CD1c-positive myeloid dendritic cell (primary cell): ENCODE data around the gene SOS1.
A peak's percentile ranks its signal among the peaks of the same experiment; 100 is the strongest.

Experiments used
- DNase-seq: peaks from one replicate; pipeline ENCODE4 v3.0.0-alpha.2; 2016; ENCODE audit errors: extremely low spot score

The SOS1 gene

DNA sequence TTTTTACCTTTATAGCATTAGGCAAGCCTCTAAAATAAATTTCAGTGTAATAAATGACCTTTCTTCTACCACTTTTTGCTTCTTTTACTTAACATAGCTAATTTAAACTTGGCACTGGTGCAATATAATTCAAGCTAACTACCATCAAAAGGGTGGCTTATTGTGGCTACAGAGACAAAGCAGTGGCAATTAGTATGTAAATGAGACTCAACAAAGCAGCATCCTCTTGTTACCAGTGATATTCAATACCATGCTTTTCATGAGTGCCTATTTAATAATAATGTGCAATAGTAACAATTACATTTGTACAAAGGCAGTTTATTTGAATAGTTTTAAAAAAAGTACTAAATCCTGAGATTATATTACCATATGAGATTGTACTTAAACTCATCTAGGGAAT lies 93.4 kb downstream of the SOS1 start:
- DNase-seq: no peak

DNA sequence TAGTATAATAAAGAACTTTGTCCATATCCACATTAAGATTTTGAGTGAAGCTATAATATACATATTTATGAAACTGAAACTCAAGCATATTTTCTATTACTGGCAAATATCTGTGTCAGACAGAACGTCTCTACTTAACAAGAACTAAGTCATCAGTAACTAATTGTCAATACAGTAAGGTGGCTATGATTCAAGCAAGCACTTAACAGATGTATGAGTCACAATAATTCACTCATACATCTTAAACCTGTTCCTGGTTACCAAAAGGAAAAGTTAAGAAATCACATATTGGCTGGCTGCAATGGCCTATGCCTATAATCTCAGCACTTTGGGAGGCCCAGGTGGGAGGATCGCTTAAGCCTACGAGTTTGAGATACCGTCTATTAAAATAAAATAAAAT lies 96.0 kb downstream of the SOS1 start:
- DNase-seq: no peak

DNA sequence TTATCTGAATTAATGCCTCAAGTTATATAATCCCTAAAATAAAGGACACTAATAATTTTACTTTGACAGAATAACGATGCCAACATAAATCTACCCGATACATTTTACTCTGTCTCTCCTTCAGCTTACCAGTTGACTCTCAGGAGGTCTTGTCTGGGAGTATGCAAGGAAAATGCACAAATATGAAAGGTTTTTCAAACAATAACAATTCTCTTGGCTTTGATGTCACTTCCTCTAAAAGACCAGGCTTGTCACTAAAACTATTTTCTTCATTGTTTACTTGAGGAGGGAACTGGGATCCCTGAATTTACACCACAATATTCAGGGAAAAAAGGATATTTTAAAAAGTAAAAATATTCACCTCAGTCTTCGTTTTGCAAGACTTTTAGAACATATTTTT lies 97.2 kb downstream of the SOS1 start:
- no peak for DNase-seq

DNA sequence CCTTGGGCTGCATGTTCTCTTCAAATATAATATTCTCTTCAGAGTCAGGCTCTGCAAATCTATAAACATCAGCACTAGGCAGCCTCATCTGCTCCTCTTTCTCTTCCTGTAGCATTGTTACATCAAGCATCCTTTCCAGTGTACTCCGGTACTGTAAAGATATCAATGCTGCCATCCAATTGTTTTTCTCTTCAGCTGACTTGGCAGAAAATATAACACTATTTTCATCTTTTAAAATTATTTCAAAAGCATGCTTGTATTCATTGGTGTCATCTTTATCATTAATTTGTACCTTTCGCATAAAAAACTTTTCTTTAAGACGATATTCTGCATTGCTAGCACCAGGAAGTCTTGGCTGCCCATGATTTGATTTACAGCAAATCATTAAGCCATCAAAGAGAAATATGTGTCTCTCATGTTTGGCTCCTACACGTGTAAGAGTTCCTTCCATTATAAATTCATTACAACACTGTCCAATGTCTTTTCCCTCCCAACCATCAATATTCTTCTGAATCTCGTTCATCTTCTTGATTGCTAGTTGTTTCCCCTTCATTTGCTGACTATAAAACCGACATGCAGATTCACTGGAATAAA lies 98.1 kb downstream of the SOS1 start:
- DNase-seq: no peak

DNA sequence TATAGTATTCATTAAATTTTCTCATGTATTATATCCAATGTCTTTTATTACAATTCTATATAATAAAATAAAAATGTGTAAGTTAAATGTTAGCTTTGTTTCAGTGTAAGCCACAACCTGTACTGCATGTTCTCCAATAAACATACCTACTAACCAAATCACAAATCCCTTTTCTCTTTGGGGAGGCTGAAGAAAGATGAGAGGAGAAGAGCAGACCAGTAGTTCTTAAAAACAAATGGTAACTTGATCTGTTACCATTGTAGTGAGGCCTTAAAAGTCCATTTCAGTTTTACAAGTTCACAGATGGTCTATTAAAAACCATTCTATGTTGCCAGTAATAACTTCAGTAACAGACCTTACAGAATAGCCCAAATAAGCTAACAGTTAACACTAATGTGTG lies 100.5 kb downstream of the SOS1 start:
- no peak for DNase-seq

DNA sequence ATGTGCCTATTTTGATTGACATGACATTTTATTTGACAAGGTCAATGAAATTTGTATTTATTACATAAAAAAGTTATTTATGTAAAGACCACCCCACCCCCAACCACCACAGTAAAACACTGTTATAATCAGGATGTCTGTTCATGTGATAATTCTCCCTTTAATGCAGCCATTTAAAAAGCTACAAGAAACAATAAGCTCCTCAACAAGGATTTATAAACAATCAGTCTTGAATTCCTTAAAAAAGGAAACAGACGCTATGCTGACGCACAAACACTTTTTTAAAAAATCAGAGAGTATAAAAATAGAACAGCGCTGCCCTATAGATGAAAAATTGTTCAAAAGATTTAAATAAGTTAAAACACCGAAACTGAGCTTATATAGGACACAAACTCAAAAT lies 102.2 kb downstream of the SOS1 start:
- DNase-seq: no peak

DNA sequence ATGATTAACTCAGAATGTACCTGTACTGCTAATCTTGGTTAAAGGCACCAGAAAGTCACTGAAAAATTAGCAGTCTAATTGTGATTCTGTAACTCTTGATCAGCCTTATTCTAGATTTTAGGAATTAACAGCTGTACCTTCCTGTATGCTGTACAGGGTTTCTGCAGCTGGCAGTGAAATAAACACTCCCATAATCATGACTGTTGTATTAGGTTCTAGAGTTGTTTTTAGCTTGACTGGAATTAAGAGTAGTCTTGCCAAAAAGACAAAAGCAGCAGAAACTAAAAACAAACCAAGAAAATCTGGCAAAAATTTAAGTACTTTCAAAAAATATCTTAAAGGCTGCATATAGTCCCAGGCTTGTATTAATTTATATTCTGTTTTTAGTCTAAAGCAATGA lies 103.5 kb downstream of the SOS1 start:
- DNase-seq: no peak

DNA sequence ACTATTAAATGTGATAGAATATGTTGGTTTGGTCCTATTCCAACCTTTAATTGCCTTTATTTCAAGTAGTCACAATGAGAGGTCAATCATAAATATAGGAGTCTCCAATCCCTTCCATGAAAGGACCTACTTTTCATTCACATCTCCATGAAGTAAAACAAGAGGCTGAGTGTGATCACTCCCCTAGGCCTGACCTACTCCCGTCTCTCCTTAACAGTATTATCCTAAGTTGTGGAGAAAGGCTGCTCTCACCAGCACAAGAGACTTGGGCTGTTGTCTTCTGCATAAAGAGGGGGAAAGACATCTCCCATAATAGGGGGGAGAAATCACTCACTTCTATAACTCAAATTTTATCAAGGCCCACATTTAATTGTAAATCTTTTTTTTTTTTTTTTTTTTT lies 105.4 kb downstream of the SOS1 start:
- no peak for DNase-seq

DNA sequence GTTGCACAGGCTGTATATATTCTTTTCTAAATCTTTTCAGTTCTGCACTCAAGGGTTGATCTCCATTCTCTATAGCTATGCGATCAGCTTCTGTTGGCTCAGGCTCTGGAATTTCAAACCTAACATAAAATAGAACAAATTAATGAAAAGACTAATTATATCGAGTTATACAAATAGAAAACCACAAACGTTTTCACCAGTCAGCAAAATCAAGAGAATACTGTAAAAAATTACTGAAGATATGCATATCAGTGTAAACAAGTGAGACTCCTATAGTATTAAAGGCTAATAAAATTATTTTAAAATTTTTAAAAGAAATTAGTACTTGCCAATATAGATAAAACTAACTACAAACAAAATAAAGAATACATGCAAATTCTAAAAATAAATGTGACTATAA lies 107.0 kb downstream of the SOS1 start:
- DNase-seq: no peak

DNA sequence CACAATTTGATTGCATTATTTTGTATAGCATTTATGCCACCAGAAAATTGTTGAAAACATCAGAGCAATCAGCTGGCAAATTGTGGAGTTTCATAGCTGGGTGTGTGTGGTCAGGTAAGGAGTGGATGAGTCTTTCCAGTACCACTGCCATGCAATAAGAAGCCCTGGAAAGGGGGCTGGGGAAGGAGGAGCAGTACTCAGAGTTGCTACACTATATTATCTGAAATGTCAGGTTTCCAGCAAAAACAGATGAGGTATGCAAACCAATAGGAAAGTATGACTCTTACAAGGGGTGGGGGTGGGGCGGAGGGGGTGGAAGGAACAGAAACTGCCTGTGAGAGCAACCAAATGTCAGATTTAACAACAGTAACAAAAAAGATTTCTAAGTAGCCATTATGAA lies 112.2 kb downstream of the SOS1 start:
- DNase-seq: peak; percentile 32

DNA sequence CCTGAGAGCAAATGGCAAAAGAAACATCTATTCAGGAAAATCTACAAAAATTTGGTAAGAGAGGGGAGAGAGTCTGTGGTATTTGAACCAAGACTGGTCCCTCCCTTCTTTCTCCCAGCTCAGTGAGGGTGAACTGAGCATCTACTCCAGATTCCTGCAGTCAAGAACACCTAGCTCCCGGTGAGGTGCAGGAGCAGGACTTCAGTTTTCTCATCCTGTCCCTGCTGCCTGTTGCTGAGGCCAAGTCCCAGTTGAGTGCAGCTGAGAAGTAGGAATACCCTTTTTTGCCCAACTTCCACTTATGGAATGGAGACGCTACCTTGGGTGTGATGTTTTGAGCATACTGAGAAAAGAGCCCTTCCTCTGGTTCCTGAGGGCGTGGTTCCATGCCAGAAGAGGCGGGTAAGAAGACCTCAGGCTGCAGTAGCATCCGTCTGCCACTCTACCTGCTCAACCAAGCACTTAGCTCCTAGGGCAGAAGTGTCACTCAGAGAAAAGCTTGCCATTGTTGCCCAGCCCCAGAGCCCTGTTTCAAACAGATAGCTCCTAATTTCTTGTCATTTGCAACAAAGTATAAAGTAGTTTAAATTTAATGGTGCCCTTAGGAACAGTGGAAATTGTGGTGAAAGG lies 112.9 kb downstream of the SOS1 start:
- DNase-seq: no peak

DNA sequence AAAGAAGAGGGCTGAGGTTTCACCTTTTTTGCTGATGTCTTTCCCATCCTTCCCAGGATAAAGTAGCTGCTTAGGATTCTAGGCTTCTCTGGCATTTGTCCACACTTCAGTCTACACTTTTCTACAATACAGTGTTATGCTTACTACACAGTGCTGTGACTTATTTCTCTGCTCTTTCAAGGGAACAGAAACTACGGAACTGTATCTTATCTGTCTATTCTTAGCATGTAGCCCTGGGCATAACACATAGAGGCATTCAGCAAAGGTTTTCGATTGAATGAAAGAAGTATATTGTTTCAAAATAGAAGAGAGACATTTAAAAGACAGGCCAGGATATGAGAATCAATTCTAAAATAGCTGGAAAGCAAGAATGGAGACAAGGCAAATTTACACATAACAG lies 120.3 kb downstream of the SOS1 start:
- DNase-seq: no peak

DNA sequence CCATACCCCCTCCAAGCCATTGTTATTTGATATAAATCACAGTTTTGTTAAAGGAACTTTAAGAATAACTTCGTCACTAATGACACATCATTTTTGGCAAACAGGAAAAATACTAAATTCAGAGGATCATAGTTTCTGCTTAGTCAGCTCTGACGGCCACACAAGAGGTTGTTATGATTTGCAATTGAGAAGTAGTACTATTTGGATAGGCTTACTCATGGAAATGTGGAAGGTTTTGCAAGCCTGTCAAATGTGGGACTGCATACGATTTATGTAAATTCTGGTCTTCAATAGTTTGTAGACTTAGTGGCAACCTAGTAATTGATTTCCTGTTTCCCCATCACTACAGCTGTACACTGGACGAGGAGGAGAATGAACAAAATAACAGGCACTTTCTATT lies 123.1 kb downstream of the SOS1 start:
- peak; percentile 44 for DNase-seq

DNA sequence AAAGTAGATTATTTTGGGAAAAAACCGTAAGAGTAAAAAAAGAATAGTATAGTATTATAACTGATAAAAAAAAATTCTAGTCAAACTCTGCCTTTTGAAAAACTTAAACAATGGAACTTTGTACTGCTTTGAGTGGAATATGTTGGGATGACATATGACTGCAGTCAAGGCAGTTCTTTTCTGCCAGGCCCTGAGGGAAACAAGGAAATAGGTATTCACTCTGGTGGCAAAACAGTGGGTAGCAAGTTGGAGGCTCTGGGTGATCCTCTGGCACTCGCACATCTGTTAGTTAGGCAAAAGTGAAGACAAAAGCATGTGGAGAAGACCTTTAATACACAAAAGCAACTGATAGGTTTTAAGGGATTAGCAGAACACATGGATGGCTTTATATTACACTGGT lies 129.0 kb downstream of the SOS1 start:
- DNase-seq: no peak

DNA sequence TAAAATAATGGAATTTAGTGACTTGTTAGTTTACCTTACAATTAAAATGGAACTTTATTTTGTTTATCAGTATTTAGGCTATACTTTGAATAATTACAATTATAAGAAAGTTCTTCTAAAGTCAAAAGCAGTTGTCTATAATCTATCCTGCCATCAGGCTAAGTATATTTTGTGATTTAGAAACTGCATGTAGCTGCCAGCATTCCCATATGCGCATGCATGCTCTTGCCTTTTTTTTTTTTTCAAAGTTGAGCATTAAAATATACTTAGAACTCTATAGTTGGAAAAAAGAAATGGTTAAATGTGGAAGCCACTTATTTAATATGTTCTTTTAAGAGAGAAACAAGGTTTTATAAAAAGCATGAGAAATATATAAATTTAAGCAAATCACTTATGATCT lies 132.1 kb downstream of the SOS1 start:
- DNase-seq: no peak

DNA sequence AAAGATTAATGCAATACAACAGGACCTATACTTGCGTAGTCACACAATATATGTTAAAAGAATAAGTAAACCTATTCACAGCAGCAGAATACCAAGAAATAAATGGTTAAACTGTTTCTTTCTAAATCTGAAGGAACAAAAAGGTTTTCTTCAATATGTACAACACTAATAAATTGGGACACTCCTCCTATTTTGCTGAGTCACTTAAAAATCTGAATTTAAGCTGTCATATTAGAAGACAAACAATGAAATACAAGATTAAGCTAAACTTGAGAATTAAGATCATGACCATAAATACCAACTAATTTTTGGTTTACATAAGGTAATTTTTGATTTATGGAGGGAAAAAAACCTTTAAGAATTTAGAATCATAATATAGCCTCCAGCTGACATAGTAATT lies 138.4 kb downstream of the SOS1 start:
- DNase-seq: no peak

DNA sequence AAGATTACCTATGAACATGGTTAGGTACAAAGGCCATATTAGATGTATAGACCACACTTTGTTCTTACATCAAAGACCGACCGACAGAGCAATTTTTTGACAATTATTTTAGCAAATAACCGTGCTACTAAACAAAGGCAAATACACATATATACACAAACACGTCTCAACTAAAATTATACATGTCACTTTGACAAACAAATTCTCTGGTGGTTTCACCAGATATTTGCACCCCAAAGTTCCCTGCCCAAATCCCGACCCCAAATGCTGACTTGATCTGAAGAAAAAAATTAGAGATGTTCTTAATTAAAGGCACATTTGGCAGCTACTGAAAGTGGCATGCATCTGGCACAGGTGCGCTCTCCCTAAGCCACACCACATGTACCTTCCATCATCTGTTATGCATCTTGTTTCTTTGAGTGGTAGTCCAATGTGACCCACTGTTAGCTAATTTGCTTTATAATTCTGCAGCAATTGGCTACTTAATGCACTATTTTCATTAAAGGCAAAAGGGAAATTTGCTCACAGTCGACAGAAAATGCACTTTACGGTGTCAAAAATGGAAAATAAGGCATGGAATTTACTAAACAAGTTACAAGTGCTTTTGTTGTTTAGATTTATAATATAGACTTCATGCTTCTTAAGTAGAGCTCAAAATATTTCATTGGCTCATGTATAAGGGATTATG lies 139.0 kb downstream of the SOS1 start:
- no peak for DNase-seq

DNA sequence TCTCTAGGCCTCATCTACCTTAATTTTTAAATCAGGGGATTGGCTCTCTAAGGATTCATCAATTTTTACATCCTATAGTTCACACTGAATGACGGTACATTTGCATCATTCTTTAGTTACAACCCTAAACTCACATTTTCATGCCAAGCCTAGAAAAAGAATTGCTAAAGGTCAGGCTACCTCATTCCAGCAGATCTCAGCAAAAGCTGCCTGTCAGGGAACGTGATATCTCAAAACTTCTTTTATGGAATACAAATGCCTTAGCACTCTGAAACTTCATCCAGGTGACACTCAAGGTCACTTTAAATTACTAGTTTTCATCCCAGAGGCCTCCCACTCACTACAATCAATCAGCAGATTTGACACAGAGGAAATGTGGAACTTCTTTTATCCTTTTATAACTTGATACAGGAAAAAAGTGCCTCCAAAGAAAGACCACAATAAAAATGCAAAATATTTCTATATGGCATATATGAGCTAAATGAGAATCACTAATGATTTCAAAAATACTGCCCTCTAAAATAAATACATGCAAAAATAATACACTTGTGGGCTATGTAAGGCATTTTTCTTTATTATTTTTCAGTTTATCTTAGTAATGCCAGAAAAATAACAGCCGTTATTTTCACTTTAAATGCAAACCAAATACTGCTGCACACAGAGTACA lies 139.7 kb downstream of the SOS1 start:
- DNase-seq: no peak

DNA sequence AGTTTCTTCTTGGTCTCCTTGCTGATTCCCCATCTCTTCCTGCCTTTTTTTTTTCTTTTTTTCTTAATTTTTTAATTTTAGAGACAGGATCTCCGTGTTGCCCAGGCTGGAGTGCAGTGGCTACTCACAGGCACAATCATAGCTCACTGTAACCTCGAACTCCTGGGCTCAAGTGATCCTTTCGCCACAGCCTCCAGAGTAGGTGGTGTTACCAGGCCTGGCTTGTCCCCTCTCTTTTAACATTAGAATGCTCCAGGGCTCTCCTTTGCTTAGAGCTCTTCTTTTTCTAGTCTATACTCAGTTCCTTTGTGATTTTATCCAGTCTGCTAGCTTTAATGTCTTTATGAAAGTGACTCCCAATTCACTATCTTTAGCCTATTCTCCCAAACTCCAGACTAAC lies 141.9 kb downstream of the SOS1 start:
- no peak for DNase-seq

DNA sequence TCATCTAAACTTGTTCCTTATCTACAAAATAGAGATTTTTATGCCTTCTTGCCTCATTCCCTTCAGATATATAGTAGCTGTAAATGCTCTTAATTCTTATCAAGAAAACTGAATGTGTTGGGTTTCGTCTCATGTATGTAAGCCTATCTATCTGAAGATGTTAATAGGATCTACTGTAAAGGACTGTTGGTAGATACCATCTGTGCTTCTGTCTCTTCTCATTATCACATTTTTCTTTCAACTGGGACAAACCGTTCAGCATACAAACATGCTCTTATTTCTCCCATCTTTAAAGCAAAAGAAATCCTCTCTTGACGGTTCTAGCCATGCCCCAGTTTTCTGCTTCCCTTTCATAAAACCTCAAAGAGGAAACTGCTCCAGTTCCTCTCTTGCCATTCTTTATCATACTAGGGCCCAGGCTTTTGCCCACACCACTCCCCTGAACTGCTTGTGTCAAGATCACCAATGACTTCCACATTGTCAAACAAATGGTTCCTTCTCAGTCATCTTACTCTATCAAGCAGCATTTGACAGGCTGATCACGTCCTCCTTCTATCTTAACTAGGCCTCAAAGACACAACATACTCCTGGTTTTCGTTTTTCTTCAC lies 142.5 kb downstream of the SOS1 start:
- peak; percentile 79 for DNase-seq

DNA sequence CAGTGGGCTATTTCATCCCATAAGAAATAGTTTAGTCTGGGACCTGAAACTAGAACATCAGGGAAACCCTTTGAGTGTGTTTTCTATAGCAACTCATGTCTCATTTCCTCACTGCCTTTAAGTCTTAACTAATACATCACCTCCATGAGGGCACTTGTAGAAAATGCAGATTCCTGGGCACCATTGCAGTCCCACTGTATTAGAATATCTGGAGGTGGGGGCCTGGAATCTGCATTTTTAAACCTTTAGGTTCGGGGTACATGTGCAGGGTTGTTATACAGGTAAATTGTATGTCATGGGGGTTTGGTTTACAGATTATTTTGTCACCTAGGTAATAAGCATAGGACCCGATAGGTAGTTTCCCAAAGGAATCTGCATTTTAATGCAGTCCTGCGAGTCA lies 143.8 kb downstream of the SOS1 start:
- DNase-seq: no peak

DNA sequence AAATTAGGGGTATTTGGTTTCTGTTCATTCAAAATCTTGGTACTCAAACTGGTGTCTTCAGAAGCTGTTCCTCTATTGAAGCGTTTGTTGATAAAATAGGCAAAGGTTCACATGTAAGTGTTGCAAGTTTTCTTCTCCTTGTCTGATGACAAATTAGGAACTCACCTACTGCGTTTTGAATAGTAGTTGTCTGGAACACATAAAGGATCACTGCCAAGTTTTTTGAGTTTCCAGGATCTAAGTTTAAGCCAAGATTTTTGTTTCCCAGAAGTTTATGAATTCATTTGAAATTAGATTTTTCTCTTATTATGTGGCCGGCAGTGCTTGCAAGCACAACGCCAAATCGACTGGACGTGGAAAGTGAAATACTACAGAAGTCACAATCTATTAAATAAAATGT lies 145.8 kb downstream of the SOS1 start:
- peak; percentile 11 for DNase-seq

DNA sequence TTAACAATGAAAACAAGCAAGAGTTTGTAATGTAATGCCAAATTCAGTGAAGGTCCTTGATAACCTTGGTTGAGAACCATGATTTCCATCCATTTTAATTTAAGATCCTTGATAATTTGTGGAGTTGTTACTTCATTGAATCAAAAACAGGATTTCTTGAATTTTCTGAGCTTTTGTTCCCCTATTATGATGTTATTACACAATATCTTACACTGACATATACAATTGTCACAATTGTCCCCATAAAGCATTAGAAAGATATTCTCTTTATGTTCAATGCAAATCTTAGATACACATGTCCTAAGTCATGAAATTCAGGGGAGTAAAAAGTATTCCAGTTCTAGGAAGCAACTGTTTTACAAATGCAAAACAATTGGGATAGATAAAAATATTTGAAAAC lies 147.6 kb downstream of the SOS1 start:
- DNase-seq: no peak
